Neural cell (in vitro differentiated cells): ENCODE data around the gene HNRNPLL.

ENCODE experiments used
- CTCF ChIP-seq: fragments of 450-650 bp; IDR thresholded peaks from 2 replicates; pipeline ENCODE4 v1.5.1; 2014; ENCODE audit warnings: antibody characterized with exemption, mild to moderate bottlenecking, moderate library complexity; ENCODE audit not compliant: poor library complexity, severe bottlenecking
- EZH2 ChIP-seq: fragments of 200-600, 300-800 bp; shearing (Covaris generic), sonication (generic); IDR thresholded peaks from 2 replicates; pipeline ENCODE4 v1.6.1; 2014; ENCODE audit warnings: antibody characterized with exemption, low read length, borderline replicate concordance, mild to moderate bottlenecking; ENCODE audit not compliant: insufficient read depth, poor library complexity, severe bottlenecking
- RAD21 ChIP-seq: fragments of 450-650 bp; conservative IDR thresholded peaks from 2 replicates; pipeline ENCODE4 v1.6.1; 2014; ENCODE audit warnings: antibody characterized with exemption, mild to moderate bottlenecking, moderate library complexity

GRCh38 chr2:38608755-38609154 lies 6.0 kb upstream of the HNRNPLL start:
- TF ChIP-seq EZH2 = no peak
- no peak for TF ChIP-seq CTCF
- TF ChIP-seq RAD21 = no peak
